Measurements from ENCODE around the gene BCKDHB. TPM values are rescaled to one million over a fixed set of nuclear protein-coding genes. Genes with fewer than 3 reads are reported as not detected.

The BCKDHB gene
- total RNA-seq, 2 experiments from 2014 or later, result 16.4 to 18.8 TPM

DNA sequence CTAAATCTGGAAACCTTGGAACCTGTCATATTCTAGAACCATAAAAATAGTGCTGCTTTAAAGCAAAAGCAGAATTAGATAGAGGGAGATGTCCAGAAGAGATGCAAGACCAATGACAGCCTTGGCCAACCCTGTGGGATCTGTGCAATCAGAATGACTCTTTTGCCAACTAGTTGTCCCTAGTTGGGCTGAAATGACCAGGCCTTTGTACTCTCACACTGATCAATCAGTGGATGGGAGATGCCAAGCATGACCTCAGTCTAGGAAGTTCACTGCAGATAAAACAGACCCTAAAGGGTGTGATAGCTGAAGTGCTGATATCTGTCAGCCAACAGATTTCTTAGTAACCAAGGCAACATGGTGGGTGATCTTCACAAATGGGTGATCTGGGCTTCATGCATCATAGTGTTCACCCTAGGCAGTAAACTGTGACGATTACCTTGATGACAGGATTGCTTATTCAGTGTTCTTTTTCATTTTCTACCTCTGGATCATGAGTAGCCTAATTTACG is 52.1 kb downstream of the BCKDHB start:
- H3K4me3 Mint-ChIP-seq, result no peak overlapping the region
- H3K4me1 Mint-ChIP-seq, result no peaks in the 10 kb centered on the region
- no peak overlapping the region for H3K27ac Mint-ChIP-seq
- ChIA-PET CTCF (no interaction called here), POLR2A (no interaction called here)
- no peaks in the 10 kb centered on the region for H3K9me3 Mint-ChIP-seq
- no peak for DNase-seq
- no peaks in the 10 kb centered on the region for H3K36me3 Mint-ChIP-seq (ENCODE audit: low read depth)
- no peaks in the 10 kb centered on the region for H3K27me3 Mint-ChIP-seq

GRCh38 chr6:80161434-80161833 is 55.0 kb downstream of the BCKDHB start:
- Mint-ChIP-seq H3K9me3 (no peaks in the 10 kb centered on the region), H3K4me1 (no peaks in the 10 kb centered on the region), H3K27me3 (no peaks in the 10 kb centered on the region), H3K36me3 (ENCODE audit: low read depth) (peaks cover 2% of the 10 kb centered on the region), H3K27ac (no peak overlapping the region), H3K4me3 (no peak overlapping the region)
- CTCF ChIA-PET, result interaction anchor here (1.4 kb wide), 1 partner anchor 212 kb away, joined by 3 read pairs; no protein-coding TSS in a partner anchor
- POLR2A ChIA-PET, result no interaction called here
- DNase-seq, result no peak

DNA sequence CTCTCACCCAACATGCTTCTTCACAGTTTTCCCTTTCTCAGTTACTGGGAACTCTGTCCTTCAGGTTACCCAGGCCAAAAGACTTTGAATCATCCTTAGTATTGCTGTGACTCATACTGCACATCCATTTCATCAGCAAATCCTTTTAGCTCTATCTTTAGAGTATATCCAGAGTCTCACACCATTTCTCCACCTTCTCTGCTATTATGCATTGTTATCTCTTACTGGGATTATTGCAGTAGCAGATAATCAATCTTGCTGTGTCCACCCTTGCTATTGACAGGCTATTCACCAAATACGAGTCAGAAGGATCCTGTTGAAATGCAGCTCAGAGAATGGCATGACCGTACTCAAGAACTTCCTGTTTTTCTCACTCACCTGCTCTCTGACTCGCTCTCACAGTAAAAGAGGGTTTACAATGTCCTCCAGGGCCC is 57.3 kb downstream of the BCKDHB start:
- Mint-ChIP-seq H3K4me3 (no peak overlapping the region), H3K9me3 (no peaks in the 10 kb centered on the region), H3K27ac (no peak overlapping the region), H3K27me3 (no peaks in the 10 kb centered on the region), H3K36me3 (ENCODE audit: low read depth) (peaks cover 4% of the 10 kb centered on the region), H3K4me1 (peaks cover 2% of the 10 kb centered on the region)
- ChIA-PET CTCF (interaction anchor here (0.6 to 1.2 kb wide), 4 partner anchors 11 to 14 kb away, joined by 3 to 6 read pairs (median 3); no protein-coding TSS in a partner anchor), POLR2A (interaction anchor here (0.6 kb wide), 1 partner anchor 13 kb away, joined by 3 read pairs; no protein-coding TSS in a partner anchor)
- peak; percentile 8 for DNase-seq

DNA sequence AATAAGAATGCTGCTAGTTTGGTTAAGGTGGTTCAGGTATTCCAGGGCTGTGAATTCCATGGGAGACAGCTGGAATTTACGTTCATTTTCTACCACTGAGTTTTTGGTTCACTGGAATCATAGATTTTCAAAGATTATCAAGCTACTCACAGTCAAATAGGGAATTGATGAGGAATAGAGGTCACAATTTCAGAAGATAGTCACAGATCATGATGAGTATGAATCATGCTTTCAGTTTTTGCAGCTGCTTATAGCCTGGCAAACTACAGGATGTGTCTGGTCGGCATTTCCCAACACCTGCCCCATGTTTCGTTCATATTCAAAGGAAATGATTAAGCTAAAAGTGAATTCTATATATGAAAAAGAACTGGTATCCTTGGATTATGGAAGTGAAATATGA is 58.7 kb downstream of the BCKDHB start:
- Mint-ChIP-seq H3K9me3 (no peaks in the 10 kb centered on the region), H3K36me3 (ENCODE audit: low read depth) (peaks cover 4% of the 10 kb centered on the region), H3K4me3 (peak overlapping the region; percentile 31), H3K4me1 (peaks cover 2% of the 10 kb centered on the region), H3K27ac (no peak overlapping the region), H3K27me3 (no peaks in the 10 kb centered on the region)
- CTCF ChIA-PET, result interaction anchor here (1.5 to 1.6 kb wide), 2 partner anchors 10 to 11 kb away, joined by 3 to 4 read pairs; no protein-coding TSS in a partner anchor
- DNase-seq, result peak; percentile 14
- POLR2A ChIA-PET, result interaction anchor here (1.0 kb wide), 1 partner anchor 161 kb away, joined by 3 read pairs; the partner anchor contains the start of gene TTK

- CTCF ChIA-PET, result interaction anchor here (1.5 to 1.6 kb wide), 2 partner anchors 10 to 11 kb away, joined by 3 to 4 read pairs; no protein-coding TSS in a partner anchor
- H3K9me3 Mint-ChIP-seq, result no peaks in the 10 kb centered on the region
- no peak for DNase-seq
- peaks cover 2% of the 10 kb centered on the region for H3K4me1 Mint-ChIP-seq
- POLR2A ChIA-PET, result no interaction called here
- peaks cover 8% of the 10 kb centered on the region for H3K36me3 Mint-ChIP-seq (ENCODE audit: low read depth)
- no peak overlapping the region for H3K27ac Mint-ChIP-seq
- no peak overlapping the region for H3K4me3 Mint-ChIP-seq
- H3K27me3 Mint-ChIP-seq, result no peaks in the 10 kb centered on the region
Measured at GRCh38 chr6:80165819-80166218, 59.3 kb downstream of the BCKDHB start.

DNA sequence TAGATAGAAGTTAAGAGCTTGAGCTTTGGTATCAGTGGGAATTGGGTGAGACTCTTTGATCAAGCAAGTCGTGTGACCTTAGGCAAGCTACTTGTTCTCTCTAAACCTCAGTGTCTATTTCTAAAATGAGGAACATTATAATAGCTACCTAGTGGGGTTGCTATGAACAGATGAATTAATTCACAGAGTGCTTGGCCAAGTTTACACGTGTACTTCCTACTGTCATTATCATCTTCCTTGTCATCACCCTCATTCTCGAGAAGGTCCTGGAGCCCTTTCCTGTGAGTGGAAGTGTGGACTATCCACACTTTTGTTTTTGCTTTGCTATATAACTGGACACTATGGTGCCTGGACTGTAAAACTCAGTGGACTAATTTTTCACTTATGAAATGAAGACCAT is 64.0 kb downstream of the BCKDHB start:
- POLR2A ChIA-PET, result no interaction called here
- CTCF ChIA-PET, result interaction anchor here (1.7 kb wide), 1 partner anchor 13 kb away, joined by 5 read pairs; no protein-coding TSS in a partner anchor
- no peak overlapping the region for H3K4me3 Mint-ChIP-seq
- peaks cover 2% of the 10 kb centered on the region for H3K4me1 Mint-ChIP-seq
- DNase-seq, result no peak
- no peaks in the 10 kb centered on the region for H3K9me3 Mint-ChIP-seq
- H3K27ac Mint-ChIP-seq, result no peak overlapping the region
- no peaks in the 10 kb centered on the region for H3K27me3 Mint-ChIP-seq
- H3K36me3 Mint-ChIP-seq (ENCODE audit: low read depth), result peaks cover 15% of the 10 kb centered on the region

- no peak for DNase-seq
- H3K27me3 Mint-ChIP-seq, result no peaks in the 10 kb centered on the region
- peaks cover 12% of the 10 kb centered on the region for H3K36me3 Mint-ChIP-seq (ENCODE audit: low read depth)
- no peak overlapping the region for H3K27ac Mint-ChIP-seq
- no peak overlapping the region for H3K4me3 Mint-ChIP-seq
- H3K4me1 Mint-ChIP-seq, result no peaks in the 10 kb centered on the region
- CTCF ChIA-PET, result no interaction called here
- POLR2A ChIA-PET, result no interaction called here
- no peaks in the 10 kb centered on the region for H3K9me3 Mint-ChIP-seq
Measured at GRCh38 chr6:80173411-80173810, 66.9 kb downstream of the BCKDHB start.

DNA sequence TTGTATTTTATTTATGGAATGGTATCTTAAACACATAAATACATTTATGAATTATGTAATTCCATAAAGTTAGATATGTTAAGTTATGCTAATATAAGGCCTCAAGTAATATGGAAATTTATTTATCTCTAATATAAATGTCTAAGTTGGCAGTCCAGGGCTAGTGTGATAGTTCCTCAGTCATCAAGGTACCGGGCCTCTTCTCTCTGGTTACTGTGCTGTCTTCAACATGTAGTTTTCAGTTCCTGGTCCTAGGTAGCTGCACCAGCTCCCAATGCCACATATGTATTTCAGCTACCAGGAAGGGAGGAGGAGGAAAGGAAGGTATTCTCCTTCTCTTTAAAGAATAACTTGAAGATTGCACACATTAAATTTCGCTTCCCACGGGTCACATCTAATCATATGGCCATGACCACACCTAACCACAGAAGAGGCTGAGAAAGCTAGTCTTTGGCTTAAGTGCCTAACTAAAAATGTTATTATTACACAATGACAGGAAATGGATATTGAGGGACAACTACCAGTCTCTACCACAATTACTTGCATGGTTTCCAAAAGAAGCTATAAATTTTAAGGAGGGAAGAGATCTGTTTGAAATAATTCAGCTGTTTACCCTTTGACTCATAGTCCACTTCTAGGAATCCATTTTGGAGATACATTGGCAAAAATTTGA is 68.6 kb downstream of the BCKDHB start:
- CTCF ChIA-PET, result interaction anchor here (0.6 kb wide), 1 partner anchor 15 kb away, joined by 3 read pairs; no protein-coding TSS in a partner anchor
- H3K27ac Mint-ChIP-seq, result no peak overlapping the region
- no peaks in the 10 kb centered on the region for H3K27me3 Mint-ChIP-seq
- H3K36me3 Mint-ChIP-seq (ENCODE audit: low read depth), result peaks cover 12% of the 10 kb centered on the region
- H3K4me1 Mint-ChIP-seq, result no peaks in the 10 kb centered on the region
- no peak overlapping the region for H3K4me3 Mint-ChIP-seq
- no peaks in the 10 kb centered on the region for H3K9me3 Mint-ChIP-seq
- POLR2A ChIA-PET, result no interaction called here
- DNase-seq, result no peak

DNA sequence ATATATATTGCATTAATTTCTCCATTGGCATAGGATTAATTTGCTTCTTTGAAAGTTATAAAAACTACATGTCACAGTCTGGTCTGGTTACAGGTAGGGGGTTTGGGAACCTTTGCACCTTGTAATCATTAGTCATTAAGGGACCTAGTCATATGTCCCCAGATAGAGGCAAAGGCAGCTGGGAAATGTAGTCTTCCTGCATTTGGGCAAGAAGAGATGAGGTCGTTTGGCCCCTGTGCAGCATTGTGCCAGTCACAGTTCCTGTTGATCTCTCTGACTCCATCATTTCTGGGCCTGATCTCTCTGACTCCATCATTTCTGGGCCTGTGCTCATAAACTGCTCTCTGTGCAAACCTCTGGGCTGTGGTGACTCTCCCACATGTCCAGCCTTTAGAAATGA is 73.2 kb downstream of the BCKDHB start:
- ChIA-PET POLR2A (no interaction called here), CTCF (no interaction called here)
- DNase-seq, result no peak
- Mint-ChIP-seq H3K27ac (no peak overlapping the region), H3K9me3 (no peaks in the 10 kb centered on the region), H3K4me1 (no peaks in the 10 kb centered on the region), H3K27me3 (no peaks in the 10 kb centered on the region), H3K4me3 (no peak overlapping the region), H3K36me3 (ENCODE audit: low read depth) (peaks cover 6% of the 10 kb centered on the region)

- no peaks in the 10 kb centered on the region for H3K9me3 Mint-ChIP-seq
- no peaks in the 10 kb centered on the region for H3K4me1 Mint-ChIP-seq
- ChIA-PET CTCF (no interaction called here), POLR2A (no interaction called here)
- no peak overlapping the region for H3K27ac Mint-ChIP-seq
- H3K36me3 Mint-ChIP-seq (ENCODE audit: low read depth), result peaks cover 9% of the 10 kb centered on the region
- no peak for DNase-seq
- no peaks in the 10 kb centered on the region for H3K27me3 Mint-ChIP-seq
- H3K4me3 Mint-ChIP-seq, result no peak overlapping the region
Measured at GRCh38 chr6:80181352-80182081, 75.0 kb downstream of the BCKDHB start.

- Mint-ChIP-seq H3K9me3 (no peaks in the 10 kb centered on the region), H3K36me3 (ENCODE audit: low read depth) (peaks cover 10% of the 10 kb centered on the region), H3K27me3 (no peaks in the 10 kb centered on the region), H3K4me1 (no peaks in the 10 kb centered on the region), H3K4me3 (no peak overlapping the region), H3K27ac (no peak overlapping the region)
- no peak for DNase-seq
- ChIA-PET POLR2A (no interaction called here), CTCF (no interaction called here)
Measured at GRCh38 chr6:80182308-80182707, 75.8 kb downstream of the BCKDHB start.

DNA sequence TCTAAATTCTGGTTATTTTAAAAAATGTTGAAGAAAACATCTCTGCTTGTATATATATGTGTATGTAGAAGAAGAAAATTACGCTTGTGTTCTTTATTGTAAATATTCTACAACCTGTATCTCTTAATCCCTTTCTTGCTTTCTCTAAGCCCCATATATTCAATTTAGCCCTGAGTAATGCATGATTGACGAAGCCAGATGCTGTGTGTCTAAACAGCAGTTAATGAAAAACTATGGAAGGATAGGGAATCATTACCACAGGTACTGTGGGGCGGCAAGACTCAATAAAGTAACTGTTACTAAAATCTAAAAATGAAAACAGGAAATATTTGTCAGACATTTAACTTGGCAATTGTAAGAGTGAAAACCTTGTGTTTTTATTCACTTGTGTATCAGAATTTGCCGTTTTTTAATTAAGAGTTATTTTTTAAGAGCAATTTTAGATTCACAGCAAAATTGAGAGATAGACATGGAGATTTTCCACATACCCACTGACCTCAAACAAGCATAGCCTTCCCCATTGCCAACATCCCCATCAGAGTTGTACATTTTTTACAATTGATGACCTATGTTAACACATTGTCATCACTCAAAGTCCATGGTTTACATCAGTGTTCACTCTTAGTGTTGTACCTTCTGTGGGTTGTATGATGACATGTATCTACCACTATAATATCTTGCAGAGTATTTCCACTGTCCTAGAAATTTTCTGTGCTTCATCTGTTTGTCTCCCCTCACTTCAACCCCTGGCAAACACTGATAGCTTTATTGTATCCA is 76.7 kb downstream of the BCKDHB start:
- peaks cover 11% of the 10 kb centered on the region for H3K36me3 Mint-ChIP-seq (ENCODE audit: low read depth)
- POLR2A ChIA-PET, result no interaction called here

GRCh38 chr6:80185492-80185891 is 79.0 kb downstream of the BCKDHB start:
- Mint-ChIP-seq H3K36me3 (ENCODE audit: low read depth) (peaks cover 11% of the 10 kb centered on the region), H3K9me3 (no peaks in the 10 kb centered on the region), H3K27ac (no peak overlapping the region), H3K4me3 (no peak overlapping the region), H3K27me3 (no peaks in the 10 kb centered on the region), H3K4me1 (no peaks in the 10 kb centered on the region)
- no peak for DNase-seq
- ChIA-PET POLR2A (no interaction called here), CTCF (no interaction called here)

More for the DNA sequence above, 76.7 kb downstream of the BCKDHB start:
- no peaks in the 10 kb centered on the region for H3K4me1 Mint-ChIP-seq
- H3K27ac Mint-ChIP-seq, result no peak overlapping the region
- CTCF ChIA-PET, result no interaction called here
- no peak for DNase-seq
- H3K4me3 Mint-ChIP-seq, result no peak overlapping the region
- no peaks in the 10 kb centered on the region for H3K27me3 Mint-ChIP-seq
- H3K9me3 Mint-ChIP-seq, result no peaks in the 10 kb centered on the region
